Measurements from ENCODE around the gene CPSF7. TPM values are rescaled to one million over a fixed set of nuclear protein-coding genes. Genes with fewer than 3 reads are reported as not detected.
A peak's percentile ranks its signal among the peaks of the same experiment; 100 is the strongest.

Gene CPSF7
- total RNA-seq, 1 donor from 2014 or later: 80.0 TPM

- Mint-ChIP-seq H3K27me3 (ENCODE audit: unreplicated experiment) (no peaks in the 10 kb centered on the region), H3K36me3 (ENCODE audit: unreplicated experiment) (peaks cover 31% of the 10 kb centered on the region), H3K4me3 (ENCODE audit: unreplicated experiment) (no peak overlapping the region), H3K9me3 (ENCODE audit: unreplicated experiment) (no peaks in the 10 kb centered on the region), H3K4me1 (ENCODE audit: unreplicated experiment) (peaks cover 12% of the 10 kb centered on the region), H3K27ac (ENCODE audit: unreplicated experiment) (no peak overlapping the region)
- TF ChIP-seq CTCF (IDR thresholded peaks at IDR 0.05): no peak
- no peak for DNase-seq (ENCODE audit: extremely low spot score, unreplicated experiment)
Observed at GRCh38 chr11:61370349-61371005, 59.3 kb downstream of the CPSF7 start.

- DNase-seq (ENCODE audit: extremely low spot score, unreplicated experiment): no peak
- Mint-ChIP-seq H3K9me3 (ENCODE audit: unreplicated experiment) (no peaks in the 10 kb centered on the region), H3K36me3 (ENCODE audit: unreplicated experiment) (peaks cover 30% of the 10 kb centered on the region), H3K4me3 (ENCODE audit: unreplicated experiment) (no peak overlapping the region), H3K27ac (ENCODE audit: unreplicated experiment) (peak overlapping the region; percentile 45), H3K4me1 (ENCODE audit: unreplicated experiment) (peaks cover 13% of the 10 kb centered on the region), H3K27me3 (ENCODE audit: unreplicated experiment) (no peaks in the 10 kb centered on the region)
- TF ChIP-seq CTCF (IDR thresholded peaks at IDR 0.05): no peak
Observed at GRCh38 chr11:61369372-61370348, 60.1 kb downstream of the CPSF7 start.

- no peaks in the 10 kb centered on the region for H3K27me3 Mint-ChIP-seq (ENCODE audit: unreplicated experiment)
- TF ChIP-seq CTCF (IDR thresholded peaks at IDR 0.05): no peak
- H3K4me3 Mint-ChIP-seq (ENCODE audit: unreplicated experiment): no peak overlapping the region
- no peak overlapping the region for H3K27ac Mint-ChIP-seq (ENCODE audit: unreplicated experiment)
- no peak for DNase-seq (ENCODE audit: extremely low spot score, unreplicated experiment)
- H3K4me1 Mint-ChIP-seq (ENCODE audit: unreplicated experiment): peaks cover 14% of the 10 kb centered on the region
- H3K9me3 Mint-ChIP-seq (ENCODE audit: unreplicated experiment): no peaks in the 10 kb centered on the region
- peaks cover 30% of the 10 kb centered on the region for H3K36me3 Mint-ChIP-seq (ENCODE audit: unreplicated experiment)
Observed at GRCh38 chr11:61368646-61369045, 61.1 kb downstream of the CPSF7 start.

- H3K4me1 Mint-ChIP-seq (ENCODE audit: unreplicated experiment): peaks cover 24% of the 10 kb centered on the region
Observed at GRCh38 chr11:61367406-61367805, 62.4 kb downstream of the CPSF7 start.

More at GRCh38 chr11:61367406-61367805, 62.4 kb downstream of the CPSF7 start:
- Mint-ChIP-seq H3K9me3 (ENCODE audit: unreplicated experiment) (no peaks in the 10 kb centered on the region), H3K27ac (ENCODE audit: unreplicated experiment) (no peak overlapping the region), H3K36me3 (ENCODE audit: unreplicated experiment) (peaks cover 27% of the 10 kb centered on the region), H3K4me3 (ENCODE audit: unreplicated experiment) (no peak overlapping the region), H3K27me3 (ENCODE audit: unreplicated experiment) (no peaks in the 10 kb centered on the region)
- TF ChIP-seq CTCF (IDR thresholded peaks at IDR 0.05): no peak
- no peak for DNase-seq (ENCODE audit: extremely low spot score, unreplicated experiment)

All from osteocyte (in vitro differentiated cells).